GM19452 (cell line): ENCODE results near the gene SEMA3D.

Experiments used
- ATAC-seq: cut with Tn5 transposase; IDR thresholded peaks from one replicate; pipeline ENCODE4 v1.9.1; 2021; ENCODE audit not compliant: unreplicated experiment

SEMA3D gene

GRCh38 chr7:85126383-85126782 is 60.5 kb downstream of the SEMA3D start:
- no peak for ATAC-seq

- no peak for ATAC-seq
These were observed 61.2 kb downstream of the SEMA3D start for GRCh38 chr7:85125651-85126131.

- ATAC-seq, result no peak
These were observed 61.7 kb downstream of the SEMA3D start for GRCh38 chr7:85125176-85125575.

- ATAC-seq, result no peak
These were observed 66.9 kb downstream of the SEMA3D start for GRCh38 chr7:85119934-85120333.

- ATAC-seq, result no peak
These were observed 71.0 kb downstream of the SEMA3D start for GRCh38 chr7:85115862-85116261.

- ATAC-seq, result no peak
These were observed 71.8 kb downstream of the SEMA3D start for GRCh38 chr7:85115006-85115405.

GRCh38 chr7:85114342-85114741 is 72.5 kb downstream of the SEMA3D start:
- ATAC-seq, result no peak

- no peak for ATAC-seq
These were observed 75.1 kb downstream of the SEMA3D start for GRCh38 chr7:85111761-85112160.

- ATAC-seq, result no peak
These were observed 80.1 kb downstream of the SEMA3D start for GRCh38 chr7:85106719-85107118.

- no peak for ATAC-seq
These were observed 82.2 kb downstream of the SEMA3D start for GRCh38 chr7:85104432-85105205.

- no peak for ATAC-seq
These were observed 82.9 kb downstream of the SEMA3D start for GRCh38 chr7:85103962-85104361.

GRCh38 chr7:85103357-85103756 is 83.5 kb downstream of the SEMA3D start:
- ATAC-seq, result no peak

GRCh38 chr7:85102813-85103350 is 84.0 kb downstream of the SEMA3D start:
- ATAC-seq, result no peak

GRCh38 chr7:85101347-85101746 is 85.5 kb downstream of the SEMA3D start:
- ATAC-seq, result no peak

GRCh38 chr7:85097844-85098243 is 89.0 kb downstream of the SEMA3D start:
- ATAC-seq, result no peak

- ATAC-seq, result no peak
These were observed 91.0 kb downstream of the SEMA3D start for GRCh38 chr7:85095806-85096205.

- ATAC-seq, result no peak
These were observed 91.5 kb downstream of the SEMA3D start for GRCh38 chr7:85095366-85095765.

- ATAC-seq, result no peak
These were observed 92.7 kb downstream of the SEMA3D start for GRCh38 chr7:85094046-85094725.

- no peak for ATAC-seq
These were observed 95.3 kb downstream of the SEMA3D start for GRCh38 chr7:85091565-85091928.

- ATAC-seq, result no peak
These were observed 95.8 kb downstream of the SEMA3D start for GRCh38 chr7:85090919-85091564.

GRCh38 chr7:85090143-85090542 is 96.7 kb downstream of the SEMA3D start:
- no peak for ATAC-seq

- no peak for ATAC-seq
These were observed 105.0 kb downstream of the SEMA3D start for GRCh38 chr7:85081846-85082245.
